ENCODE results near the gene HTD2.

The HTD2 gene

DNA sequence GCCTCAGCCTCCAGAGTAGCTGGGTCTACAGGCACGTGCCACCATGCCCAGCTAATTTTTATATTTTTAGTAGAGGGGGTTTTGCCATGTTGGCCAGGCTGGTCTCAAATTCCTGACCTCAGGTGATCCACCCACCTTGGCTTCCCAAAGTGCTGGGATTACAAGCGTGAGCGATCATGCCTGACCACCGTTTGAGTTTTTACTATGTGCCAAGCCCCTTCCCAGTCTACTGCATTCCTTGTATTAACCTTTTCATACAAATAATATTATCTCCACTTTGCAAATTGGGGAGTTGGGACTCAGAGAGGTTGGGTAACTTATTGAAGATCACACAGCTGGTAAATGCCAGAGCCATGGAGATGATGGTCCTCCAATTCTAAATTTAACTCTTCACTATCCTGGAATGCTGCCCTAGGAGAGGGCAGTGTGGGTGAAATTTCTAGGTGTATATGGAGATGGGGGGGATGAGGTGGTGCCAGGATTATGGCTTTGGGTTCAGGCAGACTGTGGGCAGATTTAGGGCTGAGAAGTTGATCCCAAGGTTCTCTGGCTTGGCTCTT is 25.4 kb downstream of the HTD2 start:
- TF ChIP-seq POLR2AphosphoS5 (IDR thresholded peaks at IDR 0.05; ENCODE audit: low read depth, low read length) (no peak), TAF1 (IDR thresholded peaks at IDR 0.05; ENCODE audit: borderline replicate concordance, insufficient read depth, low read length) (no peak), SIN3A (IDR thresholded peaks at IDR 0.05; ENCODE audit: borderline replicate concordance, insufficient read depth, low read length) (no peak)

DNA sequence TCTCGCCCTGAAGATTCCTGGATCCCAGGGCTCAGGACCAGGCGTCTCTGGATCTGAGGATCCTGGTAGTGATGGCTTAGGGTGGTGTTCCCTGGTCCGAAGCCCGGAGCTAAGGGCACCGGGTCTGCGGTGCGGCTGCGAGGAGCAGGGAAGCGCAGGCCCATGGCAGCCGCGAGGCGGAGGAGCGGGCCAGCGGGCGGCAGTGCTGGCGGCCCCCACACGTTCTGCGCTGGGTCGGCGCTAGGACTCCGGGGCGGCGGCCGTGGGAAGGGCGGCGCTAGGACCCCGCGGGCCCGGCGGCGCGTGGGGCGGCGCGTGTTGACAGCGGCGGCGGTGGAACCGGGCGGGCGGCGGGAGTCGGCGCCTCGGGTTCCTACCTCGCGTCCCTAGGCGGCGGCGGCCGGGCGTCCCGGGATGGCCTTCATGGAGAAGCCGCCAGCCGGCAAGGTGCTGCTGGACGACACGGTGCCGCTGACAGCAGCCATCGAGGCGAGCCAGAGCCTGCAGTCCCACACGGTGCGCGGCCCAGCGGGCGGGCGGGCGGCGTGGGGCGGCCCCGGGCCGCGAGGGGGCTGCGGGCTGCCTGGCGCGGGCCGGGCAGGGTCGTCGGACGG is 26.4 kb downstream of the HTD2 start, which contains the start of gene PXK:
PXK (plus strand) TSS at position 318 of the 614 bp plus-strand sequence; CDS start at position 415, 97 bp downstream.
- peak; percentile 91 for TF ChIP-seq FOXP2 (optimal IDR thresholded peaks at IDR 0.05; ENCODE audit: borderline replicate concordance, extremely low read depth, extremely low read length, insufficient read depth)
- no peak for TF ChIP-seq TAF1 (IDR thresholded peaks at IDR 0.05; ENCODE audit: borderline replicate concordance, insufficient read depth, low read length)
- TF ChIP-seq SIN3A (IDR thresholded peaks at IDR 0.05; ENCODE audit: borderline replicate concordance, insufficient read depth, low read length), result no peak
- TF ChIP-seq POLR2AphosphoS5 (IDR thresholded peaks at IDR 0.05; ENCODE audit: low read depth, low read length), result no peak
- TF ChIP-seq, protein P1, sequence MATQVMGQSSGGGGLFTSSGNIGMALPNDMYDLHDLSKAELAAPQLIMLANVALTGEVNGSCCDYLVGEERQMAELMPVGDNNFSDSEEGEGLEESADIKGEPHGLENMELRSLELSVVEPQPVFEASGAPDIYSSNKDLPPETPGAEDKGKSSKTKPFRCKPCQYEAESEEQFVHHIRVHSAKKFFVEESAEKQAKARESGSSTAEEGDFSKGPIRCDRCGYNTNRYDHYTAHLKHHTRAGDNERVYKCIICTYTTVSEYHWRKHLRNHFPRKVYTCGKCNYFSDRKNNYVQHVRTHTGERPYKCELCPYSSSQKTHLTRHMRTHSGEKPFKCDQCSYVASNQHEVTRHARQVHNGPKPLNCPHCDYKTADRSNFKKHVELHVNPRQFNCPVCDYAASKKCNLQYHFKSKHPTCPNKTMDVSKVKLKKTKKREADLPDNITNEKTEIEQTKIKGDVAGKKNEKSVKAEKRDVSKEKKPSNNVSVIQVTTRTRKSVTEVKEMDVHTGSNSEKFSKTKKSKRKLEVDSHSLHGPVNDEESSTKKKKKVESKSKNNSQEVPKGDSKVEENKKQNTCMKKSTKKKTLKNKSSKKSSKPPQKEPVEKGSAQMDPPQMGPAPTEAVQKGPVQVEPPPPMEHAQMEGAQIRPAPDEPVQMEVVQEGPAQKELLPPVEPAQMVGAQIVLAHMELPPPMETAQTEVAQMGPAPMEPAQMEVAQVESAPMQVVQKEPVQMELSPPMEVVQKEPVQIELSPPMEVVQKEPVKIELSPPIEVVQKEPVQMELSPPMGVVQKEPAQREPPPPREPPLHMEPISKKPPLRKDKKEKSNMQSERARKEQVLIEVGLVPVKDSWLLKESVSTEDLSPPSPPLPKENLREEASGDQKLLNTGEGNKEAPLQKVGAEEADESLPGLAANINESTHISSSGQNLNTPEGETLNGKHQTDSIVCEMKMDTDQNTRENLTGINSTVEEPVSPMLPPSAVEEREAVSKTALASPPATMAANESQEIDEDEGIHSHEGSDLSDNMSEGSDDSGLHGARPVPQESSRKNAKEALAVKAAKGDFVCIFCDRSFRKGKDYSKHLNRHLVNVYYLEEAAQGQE (IDR thresholded peaks at IDR 0.05; ENCODE audit: insufficient read depth in 1 of 2, low read depth in 2 of 2, low read length in 2 of 2), result no peak

DNA sequence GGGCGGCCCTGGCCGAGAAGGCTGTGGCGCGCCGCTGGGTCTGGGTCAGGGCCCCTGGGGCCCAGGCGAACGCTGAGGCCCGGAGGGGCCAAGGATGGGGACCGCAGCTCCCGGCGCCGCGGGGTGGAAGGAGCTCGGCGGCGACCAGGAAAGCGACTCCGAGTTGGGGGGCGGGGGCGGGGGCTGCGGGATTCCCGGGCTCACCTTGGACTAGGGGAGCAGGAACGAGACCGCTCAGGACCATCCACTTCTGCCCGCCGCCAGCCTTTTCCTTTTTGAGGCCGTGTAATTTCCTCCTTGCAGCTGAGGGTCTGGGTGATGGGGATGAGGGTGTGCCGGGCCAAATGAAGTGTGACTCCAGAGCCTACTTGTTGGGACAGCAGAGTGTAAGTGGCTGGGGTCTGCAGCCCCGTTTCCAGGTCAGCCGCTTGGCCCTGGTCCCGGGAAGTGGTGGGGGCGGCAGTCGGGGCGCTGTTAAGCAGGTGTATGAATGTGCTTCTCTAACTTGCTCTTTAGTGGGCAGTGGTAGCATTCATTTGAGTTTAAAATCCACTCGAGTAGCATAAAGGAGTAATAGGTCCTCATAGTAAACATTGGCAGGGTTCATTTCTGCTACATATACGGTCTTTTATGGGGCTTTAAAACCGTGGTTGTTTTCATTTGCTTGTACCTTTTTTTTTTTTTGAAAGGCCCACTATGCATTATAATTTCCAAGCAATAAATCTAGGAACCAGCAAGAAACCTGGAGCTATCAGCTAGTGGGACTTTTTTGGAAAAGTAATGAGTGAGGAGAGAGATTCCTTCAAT is 27.1 kb downstream of the HTD2 start:
- TF ChIP-seq TAF1 (IDR thresholded peaks at IDR 0.05; ENCODE audit: borderline replicate concordance, insufficient read depth, low read length) (no peak), SIN3A (IDR thresholded peaks at IDR 0.05; ENCODE audit: borderline replicate concordance, insufficient read depth, low read length) (0 out of 2 replicates have a peak, but pooled peaks have one; percentile 8)

DNA sequence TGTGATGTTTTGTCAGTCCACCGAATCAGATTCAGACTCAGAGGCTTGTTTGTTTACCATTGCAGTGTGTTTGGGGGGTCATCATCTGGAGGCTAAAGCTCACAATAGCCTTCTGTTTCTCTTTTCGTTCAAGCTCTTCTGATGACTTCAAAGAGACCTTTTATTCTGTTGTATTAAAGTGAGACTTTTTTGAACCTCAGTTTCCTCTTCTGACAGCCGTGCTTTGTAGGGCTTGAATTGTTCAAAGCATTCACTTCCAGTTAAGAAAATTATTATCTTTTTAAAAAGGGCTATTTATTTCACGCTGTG is 27.6 kb downstream of the HTD2 start:
- TF ChIP-seq TAF1 (IDR thresholded peaks at IDR 0.05; ENCODE audit: borderline replicate concordance, insufficient read depth, low read length) (no peak), FOXP2 (optimal IDR thresholded peaks at IDR 0.05; ENCODE audit: borderline replicate concordance, extremely low read depth, extremely low read length, insufficient read depth) (no peak), SIN3A (IDR thresholded peaks at IDR 0.05; ENCODE audit: borderline replicate concordance, insufficient read depth, low read length) (no peak), POLR2AphosphoS5 (IDR thresholded peaks at IDR 0.05; ENCODE audit: low read depth, low read length) (no peak)
- TF ChIP-seq, protein P1 (IDR thresholded peaks at IDR 0.05; ENCODE audit: insufficient read depth in 1 of 2, low read depth in 2 of 2, low read length in 2 of 2), result no peak

DNA sequence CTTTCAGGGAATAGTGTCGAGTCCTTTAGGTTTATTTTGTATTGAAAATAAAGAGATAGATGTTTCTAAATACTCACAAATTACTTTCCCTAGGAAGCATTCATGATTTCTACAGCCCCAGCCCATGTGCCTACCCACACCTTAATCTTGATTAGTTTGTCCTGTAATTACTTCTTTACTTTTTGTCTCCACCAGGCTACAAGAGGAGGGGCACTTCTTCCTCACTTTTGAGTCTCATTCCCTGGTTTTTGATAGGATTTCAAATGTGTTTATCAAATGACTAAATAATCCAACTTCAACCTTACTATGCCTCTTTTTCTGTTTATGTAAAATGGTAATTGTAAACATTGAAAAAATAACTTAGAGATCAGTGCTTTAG is 28.2 kb downstream of the HTD2 start:
- TF ChIP-seq, protein P1 (IDR thresholded peaks at IDR 0.05; ENCODE audit: insufficient read depth in 1 of 2, low read depth in 2 of 2, low read length in 2 of 2), result no peak
- TF ChIP-seq TAF1 (IDR thresholded peaks at IDR 0.05; ENCODE audit: borderline replicate concordance, insufficient read depth, low read length) (no peak), POLR2AphosphoS5 (IDR thresholded peaks at IDR 0.05; ENCODE audit: low read depth, low read length) (no peak), FOXP2 (optimal IDR thresholded peaks at IDR 0.05; ENCODE audit: borderline replicate concordance, extremely low read depth, extremely low read length, insufficient read depth) (no peak), SIN3A (IDR thresholded peaks at IDR 0.05; ENCODE audit: borderline replicate concordance, insufficient read depth, low read length) (no peak)

DNA sequence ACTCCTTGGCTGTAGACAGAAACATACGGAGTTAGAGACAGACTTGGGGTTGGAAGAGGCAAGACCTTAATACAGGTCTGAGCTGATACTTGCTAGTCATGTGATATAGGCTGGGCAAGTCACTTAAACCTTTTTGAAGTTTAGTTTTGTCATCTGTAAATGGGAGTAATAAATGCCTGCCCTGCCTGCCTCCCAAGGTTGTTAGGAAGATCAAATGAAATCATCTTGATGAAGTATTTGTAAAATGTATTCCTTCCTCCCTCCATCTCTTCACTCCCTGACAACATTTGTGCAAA is 29.3 kb downstream of the HTD2 start:
- TF ChIP-seq, protein P1 (IDR thresholded peaks at IDR 0.05; ENCODE audit: insufficient read depth in 1 of 2, low read depth in 2 of 2, low read length in 2 of 2), result no peak
- TF ChIP-seq TAF1 (IDR thresholded peaks at IDR 0.05; ENCODE audit: borderline replicate concordance, insufficient read depth, low read length) (no peak), FOXP2 (optimal IDR thresholded peaks at IDR 0.05; ENCODE audit: borderline replicate concordance, extremely low read depth, extremely low read length, insufficient read depth) (no peak), SIN3A (IDR thresholded peaks at IDR 0.05; ENCODE audit: borderline replicate concordance, insufficient read depth, low read length) (no peak), POLR2AphosphoS5 (IDR thresholded peaks at IDR 0.05; ENCODE audit: low read depth, low read length) (no peak)
